Erythroblast (primary cell): Measurements from ENCODE around the gene FILIP1.

ENCODE experiments used
- GATA1 ChIP-seq: IDR thresholded peaks from 2 replicates; pipeline ENCODE4 v1.6.1; 2011; ENCODE audit warnings: low read depth, mild to moderate bottlenecking, control low read depth, low read length, moderate library complexity
- POLR2A ChIP-seq: IDR thresholded peaks from 2 replicates; pipeline ENCODE4 v1.6.1; 2011; ENCODE audit warnings: mild to moderate bottlenecking, low read length

DNA sequence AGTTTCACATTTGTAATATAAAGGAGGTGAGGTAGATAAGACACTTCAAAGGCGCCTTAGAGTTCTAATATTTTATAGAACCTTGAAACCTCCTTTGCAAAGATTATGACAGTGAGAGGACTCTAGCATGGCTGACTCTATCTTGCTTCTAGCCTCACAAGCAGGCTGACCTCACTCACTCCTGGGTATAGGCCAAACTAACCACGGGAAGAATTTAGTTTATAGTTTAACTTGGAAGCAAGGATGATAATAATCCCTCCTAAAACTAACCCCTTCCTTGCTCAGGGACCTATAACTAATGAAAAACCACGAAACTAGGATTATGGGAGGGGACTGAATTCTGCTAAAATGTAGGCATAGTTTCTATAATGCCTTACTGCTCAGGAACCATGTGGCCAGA lies 84.3 kb downstream of the FILIP1 start:
- TF ChIP-seq POLR2A: no peak
- no peak for TF ChIP-seq GATA1
